ENCODE data around the gene ENGASE. TPM values are rescaled to one million over a fixed set of nuclear protein-coding genes. Genes with fewer than 3 reads are reported as not detected.

Gene ENGASE
- total and polyA plus RNA-seq, 2 of the 8 experiments (the other 6 are each of a cell fraction or from before 2014, with no cell fraction given) = 9.3 to 36.1 TPM

- Histone ChIP-seq H3K56ac (replicated peaks; ENCODE audit: insufficient read length, low read depth, low read length) (no peak overlapping the region), H3K4me2 (ENCODE audit: insufficient read depth in 1 of 2, low read depth in 2 of 2, low read length in 2 of 2) (no peak overlapping the region)
Measured at GRCh38 chr17:79090443-79091225, 16.0 kb downstream of the ENGASE start.

More at GRCh38 chr17:79090443-79091225, 16.0 kb downstream of the ENGASE start:
- Histone ChIP-seq H3K14ac (ENCODE audit: insufficient read length) (no peak overlapping the region), H3K23me2 (ENCODE audit: low read depth, low read length) (no peaks in the 10 kb centered on the region), H2AK5ac (ENCODE audit: low read depth, low read length) (no peak overlapping the region), H2BK12ac (ENCODE audit: low read depth, low read length) (no peak overlapping the region), H3K9ac (replicated peaks in 1 of 4; ENCODE audit: extremely low read depth in 1 of 4, low read depth in 3 of 4, low read length in 3 of 4) (no peak overlapping the region), H3K9me3 (ENCODE audit: insufficient read depth in 2 of 2, low read depth in 1 of 2, low read length in 1 of 2) (no peaks in the 10 kb centered on the region), H3K79me1 (ENCODE audit: low read depth, low read length) (no peaks in the 10 kb centered on the region), H3K4ac (replicated peaks; ENCODE audit: insufficient read length, low read depth, low read length) (no peak overlapping the region), H3K27me3 (replicated peaks in 1 of 4; ENCODE audit: control insufficient read depth in 3 of 4, extremely low read depth in 1 of 4, insufficient read depth in 3 of 4, low read length in 3 of 4) (no peaks in the 10 kb centered on the region), H4K8ac (ENCODE audit: extremely low read depth, insufficient read depth, low read length) (no peak overlapping the region), H3K4me3 (ENCODE audit: extremely low read depth in 1 of 4, insufficient read depth in 2 of 4, low read depth in 3 of 4, low read length in 4 of 4) (no peak overlapping the region), H2BK5ac (ENCODE audit: low read depth, low read length) (no peak overlapping the region), H2BK20ac (ENCODE audit: low read length) (no peak overlapping the region), H3K4me1 (replicated peaks in 1 of 4; ENCODE audit: control insufficient read depth in 3 of 4, insufficient read depth in 4 of 4, low read length in 3 of 4) (no peaks in the 10 kb centered on the region), H4K91ac (replicated peaks; ENCODE audit: insufficient read length, low read length) (no peak overlapping the region), H4K20me1 (replicated peaks in 1 of 2; ENCODE audit: control insufficient read depth in 1 of 2, insufficient read depth in 2 of 2, low read length in 2 of 2) (peaks cover 3 to 8% of the 10 kb centered on the region in 2 experiments), H3K36me3 (ENCODE audit: control insufficient read depth in 2 of 4, insufficient read depth in 4 of 4, low read length in 3 of 4) (peaks cover 0 to 2% (median 0%) of the 10 kb centered on the region in 4 experiments; a peak in 3 of 8 replicates), H2BK120ac (replicated peaks; ENCODE audit: low read depth, low read length) (no peak overlapping the region), H4K5ac (ENCODE audit: insufficient read length, low read depth, low read length) (no peak overlapping the region), H3K79me2 (ENCODE audit: control insufficient read depth in 1 of 2, insufficient read depth in 2 of 2, low read length in 2 of 2) (no peaks in the 10 kb centered on the region), H3K23ac (ENCODE audit: insufficient read length) (no peak overlapping the region), H2BK15ac (ENCODE audit: low read length) (no peak overlapping the region), H3K27ac (ENCODE audit: low read depth, low read length) (no peak overlapping the region), H3K18ac (ENCODE audit: extremely low read depth, low read length) (no peak overlapping the region), H2AFZ (ENCODE audit: low read length) (no peak overlapping the region)
- no peak for DNase-seq (ENCODE audit: low read depth in 1 of 2, low spot score in 2 of 2)
- POLR2A ChIA-PET (ENCODE audit: partially characterized antibody) = interaction anchor here (0.8 kb wide), 2 partner anchors 17 to 24 kb away, joined by 3 to 4 read pairs; no protein-coding TSS in a partner anchor
- no peak for FAIRE-seq
- 87% methylated on average over 31 of the region's 32 CpGs; no CpG with 5 or more reads in 1 of the 2 experiments for WGBS, 2 experiments (ENCODE audit: extremely low coverage in 1 of 2, insufficient coverage in 1 of 2, insufficient read length in 1 of 2, insufficient replicate concordance in 2 of 2, low coverage in 1 of 2, low lambda C conversion rate in 2 of 2, missing lambda C conversion rate in 1 of 2)
- TF ChIP-seq CTCF (IDR thresholded peaks at IDR 0.05; ENCODE audit: control extremely low read depth in 1 of 3, insufficient read depth in 1 of 3, low read depth in 1 of 3, low read length in 3 of 3) (peak; percentile 13 to 47 (median 22); a peak in 3 of 4 replicates), MAX (IDR thresholded peaks at IDR 0.05) (0 out of 2 replicates have a peak, but pooled peaks have one; percentile 14), EP300 (IDR thresholded peaks at IDR 0.05; ENCODE audit: borderline replicate concordance in 1 of 2, low read depth in 2 of 2, low read length in 2 of 2) (no peak), RAD21 (IDR thresholded peaks at IDR 0.05 in 1 of 2, conservative IDR thresholded peaks at IDR 0.05 in 1 of 2; ENCODE audit: low read depth in 2 of 2, low read length in 2 of 2) (0 out of 4 replicates have a peak, but pooled peaks of 1 of the 2 experiments have one; percentile 4)
- CTCF ChIA-PET (ENCODE audit: partially characterized antibody) = interaction anchor here (0.7 to 11.5 kb wide), 10 partner anchors 8 to 310 kb away, joined by 3 to 291 read pairs (median 6); no protein-coding TSS in a partner anchor
